GM12873 (cell line): Measurements from ENCODE around the gene IQCH.

Experiments used
- TF ChIP-seq, protein P1 (sequence below): IDR thresholded peaks from 2 replicates; pipeline ENCODE4 v1.5.1; 2012; ENCODE audit warnings: low read depth, mild to moderate bottlenecking, moderate library complexity, low read length, control low read depth; ENCODE audit not compliant: insufficient read depth; ENCODE audit errors: missing control alignments

Gene IQCH

DNA sequence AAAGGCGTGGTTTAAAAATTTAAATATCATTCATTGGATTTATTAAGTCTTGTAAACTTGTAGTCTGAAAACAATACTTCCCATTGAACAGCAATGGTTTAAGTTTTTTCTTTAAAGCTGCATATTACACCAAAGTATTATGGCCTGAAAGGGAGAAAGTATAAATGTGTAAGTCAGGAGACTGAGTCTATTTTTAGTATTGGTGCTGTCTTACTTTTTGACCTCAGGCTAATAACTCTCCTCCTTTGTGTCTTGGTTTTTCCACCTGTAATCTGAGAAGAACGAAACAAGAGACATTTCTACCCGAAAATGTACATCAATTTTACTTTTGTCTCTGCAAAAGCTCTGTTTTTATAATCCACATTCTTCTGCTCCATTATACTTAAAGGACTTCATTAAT, 273.9 kb downstream of the IQCH start:
- TF ChIP-seq, protein P1, sequence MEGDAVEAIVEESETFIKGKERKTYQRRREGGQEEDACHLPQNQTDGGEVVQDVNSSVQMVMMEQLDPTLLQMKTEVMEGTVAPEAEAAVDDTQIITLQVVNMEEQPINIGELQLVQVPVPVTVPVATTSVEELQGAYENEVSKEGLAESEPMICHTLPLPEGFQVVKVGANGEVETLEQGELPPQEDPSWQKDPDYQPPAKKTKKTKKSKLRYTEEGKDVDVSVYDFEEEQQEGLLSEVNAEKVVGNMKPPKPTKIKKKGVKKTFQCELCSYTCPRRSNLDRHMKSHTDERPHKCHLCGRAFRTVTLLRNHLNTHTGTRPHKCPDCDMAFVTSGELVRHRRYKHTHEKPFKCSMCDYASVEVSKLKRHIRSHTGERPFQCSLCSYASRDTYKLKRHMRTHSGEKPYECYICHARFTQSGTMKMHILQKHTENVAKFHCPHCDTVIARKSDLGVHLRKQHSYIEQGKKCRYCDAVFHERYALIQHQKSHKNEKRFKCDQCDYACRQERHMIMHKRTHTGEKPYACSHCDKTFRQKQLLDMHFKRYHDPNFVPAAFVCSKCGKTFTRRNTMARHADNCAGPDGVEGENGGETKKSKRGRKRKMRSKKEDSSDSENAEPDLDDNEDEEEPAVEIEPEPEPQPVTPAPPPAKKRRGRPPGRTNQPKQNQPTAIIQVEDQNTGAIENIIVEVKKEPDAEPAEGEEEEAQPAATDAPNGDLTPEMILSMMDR, result no peak

GRCh38 chr15:67531379-67531914, 276.9 kb downstream of the IQCH start:
- TF ChIP-seq, protein P1, result no peak

DNA sequence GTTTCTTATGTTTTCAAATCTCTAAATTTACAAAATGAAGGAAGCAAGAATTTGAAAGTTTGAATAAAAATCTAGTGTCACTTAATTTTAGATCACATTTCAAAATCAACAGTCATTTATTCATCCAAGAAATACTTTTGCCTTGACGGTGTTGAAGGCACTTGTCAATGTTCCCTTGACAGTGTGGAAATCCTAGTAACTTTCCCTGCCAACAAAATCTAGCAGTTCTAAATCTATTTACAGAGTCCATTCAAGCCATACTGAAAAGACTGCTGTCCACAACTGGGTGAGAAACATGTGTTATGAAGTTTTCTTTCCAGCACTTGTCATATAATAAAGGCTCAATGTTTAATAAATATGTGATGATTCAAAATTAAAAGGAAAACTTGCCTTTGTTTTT, 279.3 kb downstream of the IQCH start:
- TF ChIP-seq, protein P1, result no peak

- TF ChIP-seq, protein P1, result no peak
Measured at GRCh38 chr15:67534360-67534759, 279.8 kb downstream of the IQCH start.

GRCh38 chr15:67537771-67538170, 283.2 kb downstream of the IQCH start:
- TF ChIP-seq, protein P1, result no peak

- TF ChIP-seq, protein P1, result no peak
Measured at GRCh38 chr15:67542420-67543347, 288.1 kb downstream of the IQCH start, which contains the start of gene MAP2K5. Gene MAP2K5 (plus strand): TSS chr15:67542703. CDS start chr15:67543336, 633 bp downstream.

DNA sequence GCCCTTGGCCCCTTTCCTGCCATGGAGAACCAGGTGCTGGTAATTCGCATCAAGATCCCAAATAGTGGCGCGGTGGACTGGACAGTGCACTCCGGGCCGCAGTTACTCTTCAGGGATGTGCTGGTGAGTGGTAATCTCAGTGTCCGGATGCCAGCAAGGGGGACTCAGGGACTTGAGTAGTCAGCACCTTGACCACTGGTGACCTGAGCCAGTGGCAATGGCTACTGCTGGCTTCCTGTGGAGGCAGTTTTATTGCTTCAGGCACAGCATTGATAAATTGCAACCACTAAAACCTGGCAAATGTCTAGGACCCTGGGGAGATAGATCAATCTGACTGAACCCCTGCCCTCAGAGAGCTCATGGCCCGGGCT, 288.7 kb downstream of the IQCH start:
- TF ChIP-seq, protein P1, result no peak
